ENCODE measurements around the gene LILRA6.

DNA sequence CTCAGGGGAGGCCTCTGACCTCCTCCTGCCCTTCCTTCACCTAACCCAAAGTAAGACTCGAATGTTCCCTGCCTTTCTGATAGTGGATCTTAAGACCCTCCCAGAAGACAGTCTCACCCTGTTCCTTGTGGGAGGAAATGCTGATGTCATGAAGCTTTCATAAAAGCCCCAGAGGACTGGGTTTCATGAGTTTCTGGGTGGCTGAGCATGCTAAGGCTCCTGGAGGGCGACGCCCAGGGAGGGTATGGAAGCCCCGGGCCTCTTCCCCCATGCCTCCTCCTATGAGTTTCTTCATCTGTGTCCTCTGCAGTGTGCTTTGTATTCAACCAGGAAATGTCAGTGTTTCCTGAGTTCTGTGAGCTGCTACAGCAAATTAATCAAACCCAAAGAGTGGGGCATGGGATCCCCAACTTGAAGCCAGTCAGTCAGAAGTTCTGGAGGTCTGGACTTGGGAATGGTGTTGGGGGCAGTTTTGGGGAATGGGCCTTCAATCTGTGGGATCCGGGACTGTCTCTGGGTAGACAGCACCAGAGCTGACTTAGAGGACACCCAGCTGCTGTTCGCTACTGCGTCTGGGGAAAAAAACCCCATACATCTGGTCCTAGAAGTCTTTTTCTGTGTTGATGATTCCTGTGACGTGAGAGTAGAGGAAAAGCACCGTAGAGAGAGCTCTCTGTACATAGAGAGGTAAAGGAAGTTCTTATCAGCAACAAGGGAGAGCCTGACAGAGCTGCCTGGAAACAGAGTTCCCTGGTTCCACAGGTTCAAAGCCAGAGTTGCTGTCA, 40.3 kb upstream of the LILRA6 start:
- TF ChIP-seq, protein P1, sequence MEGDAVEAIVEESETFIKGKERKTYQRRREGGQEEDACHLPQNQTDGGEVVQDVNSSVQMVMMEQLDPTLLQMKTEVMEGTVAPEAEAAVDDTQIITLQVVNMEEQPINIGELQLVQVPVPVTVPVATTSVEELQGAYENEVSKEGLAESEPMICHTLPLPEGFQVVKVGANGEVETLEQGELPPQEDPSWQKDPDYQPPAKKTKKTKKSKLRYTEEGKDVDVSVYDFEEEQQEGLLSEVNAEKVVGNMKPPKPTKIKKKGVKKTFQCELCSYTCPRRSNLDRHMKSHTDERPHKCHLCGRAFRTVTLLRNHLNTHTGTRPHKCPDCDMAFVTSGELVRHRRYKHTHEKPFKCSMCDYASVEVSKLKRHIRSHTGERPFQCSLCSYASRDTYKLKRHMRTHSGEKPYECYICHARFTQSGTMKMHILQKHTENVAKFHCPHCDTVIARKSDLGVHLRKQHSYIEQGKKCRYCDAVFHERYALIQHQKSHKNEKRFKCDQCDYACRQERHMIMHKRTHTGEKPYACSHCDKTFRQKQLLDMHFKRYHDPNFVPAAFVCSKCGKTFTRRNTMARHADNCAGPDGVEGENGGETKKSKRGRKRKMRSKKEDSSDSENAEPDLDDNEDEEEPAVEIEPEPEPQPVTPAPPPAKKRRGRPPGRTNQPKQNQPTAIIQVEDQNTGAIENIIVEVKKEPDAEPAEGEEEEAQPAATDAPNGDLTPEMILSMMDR (IDR thresholded peaks at IDR 0.05 in 4 of 5, conservative IDR thresholded peaks at IDR 0.05 in 1 of 5): no peak
- no peak for TF ChIP-seq POLR2A (IDR thresholded peaks at IDR 0.05)
